ENCODE measurements around the gene PTCH1. TPM values are rescaled to one million over a fixed set of nuclear protein-coding genes. Genes with fewer than 3 reads are reported as not detected.
A peak's percentile ranks its signal among the peaks of the same experiment; 100 is the strongest.

The PTCH1 gene
- total RNA-seq (2014; rRNA removed; shearing (Covaris generic)): 34.1 and 36.9 TPM in 2 replicates
- 19.7 and 21.4 TPM in 2 replicates for polyA plus RNA-seq (2016; fragmentation: Nextera tagmentation; extraction: Ambion mirVana)
- long read RNA-seq: 0 reads

GRCh38 chr9:95516734-95517558, at the start of gene PTCH1:
PTCH1 (minus strand) TSS chr9:95516971.
- H3K27me3 Mint-ChIP-seq (ENCODE audit: insufficient read depth, low read depth, poor library complexity): peaks cover 80% of the 10 kb centered on the region

More at GRCh38 chr9:95516734-95517558, at the start of gene PTCH1:
- Histone ChIP-seq H2AFZ (peak within 1 kb of the TSS; percentile 92), H3K79me2 (replicated peaks; ENCODE audit: insufficient read depth) (peaks cover 10% of the 10 kb centered on the region; the same call in 1 of the 2 replicates), H3K4me2 (peak within 1 kb of the TSS; percentile 91), H3F3A (replicated peaks; ENCODE audit: low read depth) (peaks cover 16% of the 10 kb centered on the region), H3K4me1 (ENCODE audit: insufficient read depth) (peaks cover 37% of the 10 kb centered on the region), H3K27me3 (ENCODE audit: insufficient read depth) (peaks cover 78% of the 10 kb centered on the region), H3K9me2 (ENCODE audit: insufficient read depth) (no peaks in the 10 kb centered on the region), H3K27ac (ENCODE audit: low read depth) (peak within 1 kb of the TSS; percentile 80; the same call in 1 of the 2 replicates), H3K36me3 (ENCODE audit: insufficient read depth) (no peaks in the 10 kb centered on the region; the same call in 1 of the 2 replicates), H3K4me3 (peak within 1 kb of the TSS; percentile 87), H4K20me1 (replicated peaks; ENCODE audit: insufficient read depth) (no peaks in the 10 kb centered on the region)
- ATAC-seq (peak; percentile 30), DNase-seq (ENCODE audit: low spot score) (peak; percentile 87)
- Mint-ChIP-seq H3K36me3 (ENCODE audit: low read depth) (peaks cover 2% of the 10 kb centered on the region; the same call in 1 of the 3 replicates), H3K4me3 (peak within 1 kb of the TSS; percentile 87), H3K27ac (no peak within 1 kb of the TSS), H3K4me1 (peaks cover 42% of the 10 kb centered on the region), H3K9me3 (peaks cover 17% of the 10 kb centered on the region; the same call in 1 of the 3 replicates)
- TF ChIP-seq POLR2AphosphoS5 (IDR thresholded peaks at IDR 0.05; ENCODE audit: low read depth) (no peak), EZH2phosphoT487 (IDR thresholded peaks at IDR 0.05; ENCODE audit: unreplicated experiment) (no peak), CREB1 (CRISPR knock-in tag; IDR thresholded peaks at IDR 0.05; ENCODE audit: low read depth) (no peak), EZH2 (IDR thresholded peaks at IDR 0.05; ENCODE audit: low read depth, unreplicated experiment) (no peak), ZNF462 (CRISPR knock-in tag; IDR thresholded peaks at IDR 0.05) (no peak), STAT1 (IDR thresholded peaks at IDR 0.05; ENCODE audit: unreplicated experiment) (no peak), NANOG (IDR thresholded peaks at IDR 0.05; ENCODE audit: borderline replicate concordance) (no peak), REST (IDR thresholded peaks at IDR 0.05; ENCODE audit: unreplicated experiment) (no peak), ZNF331 (CRISPR knock-in tag; IDR thresholded peaks at IDR 0.05; ENCODE audit: low read depth) (no peak), ZNF114 (CRISPR knock-in tag; IDR thresholded peaks at IDR 0.05) (no peak), ETS1 (IDR thresholded peaks at IDR 0.05) (no peak), JUNB (IDR thresholded peaks at IDR 0.05; ENCODE audit: unreplicated experiment) (no peak), CTCF (conservative IDR thresholded peaks at IDR 0.05; ENCODE audit: low read depth in 2 of 2) (no peak)

Measured in GM23338 (cell line).